ENCODE data around the gene GTF3C5. TPM values are rescaled to one million over a fixed set of nuclear protein-coding genes. Genes with fewer than 3 reads are reported as not detected.
A peak's percentile ranks its signal among the peaks of the same experiment; 100 is the strongest.

Gene GTF3C5
- total RNA-seq, 1 donor from 2014 or later: 36.5 TPM

GRCh38 chr9:133099726-133100505, 69.1 kb downstream of the GTF3C5 start:
- peaks cover 16% of the 10 kb centered on the region for H3K9me3 Mint-ChIP-seq (ENCODE audit: low read depth)
- no peaks in the 10 kb centered on the region for H3K27me3 Mint-ChIP-seq (ENCODE audit: low read depth)
- H3K27ac Mint-ChIP-seq (ENCODE audit: unreplicated experiment): no peak overlapping the region
- no peak for TF ChIP-seq CTCF (IDR thresholded peaks at IDR 0.05)
- H3K36me3 Mint-ChIP-seq (ENCODE audit: low read depth): peaks cover 50% of the 10 kb centered on the region
- H3K4me1 Mint-ChIP-seq (ENCODE audit: low read depth): no peaks in the 10 kb centered on the region
- no peak overlapping the region for H3K4me3 Mint-ChIP-seq (ENCODE audit: unreplicated experiment)
- DNase-seq (ENCODE audit: low spot score): peak; percentile 62

- Mint-ChIP-seq H3K4me1 (ENCODE audit: low read depth) (no peaks in the 10 kb centered on the region), H3K27me3 (ENCODE audit: low read depth) (no peaks in the 10 kb centered on the region), H3K4me3 (ENCODE audit: unreplicated experiment) (no peak overlapping the region)
These were observed 69.9 kb downstream of the GTF3C5 start for GRCh38 chr9:133100506-133101355.

DNA sequence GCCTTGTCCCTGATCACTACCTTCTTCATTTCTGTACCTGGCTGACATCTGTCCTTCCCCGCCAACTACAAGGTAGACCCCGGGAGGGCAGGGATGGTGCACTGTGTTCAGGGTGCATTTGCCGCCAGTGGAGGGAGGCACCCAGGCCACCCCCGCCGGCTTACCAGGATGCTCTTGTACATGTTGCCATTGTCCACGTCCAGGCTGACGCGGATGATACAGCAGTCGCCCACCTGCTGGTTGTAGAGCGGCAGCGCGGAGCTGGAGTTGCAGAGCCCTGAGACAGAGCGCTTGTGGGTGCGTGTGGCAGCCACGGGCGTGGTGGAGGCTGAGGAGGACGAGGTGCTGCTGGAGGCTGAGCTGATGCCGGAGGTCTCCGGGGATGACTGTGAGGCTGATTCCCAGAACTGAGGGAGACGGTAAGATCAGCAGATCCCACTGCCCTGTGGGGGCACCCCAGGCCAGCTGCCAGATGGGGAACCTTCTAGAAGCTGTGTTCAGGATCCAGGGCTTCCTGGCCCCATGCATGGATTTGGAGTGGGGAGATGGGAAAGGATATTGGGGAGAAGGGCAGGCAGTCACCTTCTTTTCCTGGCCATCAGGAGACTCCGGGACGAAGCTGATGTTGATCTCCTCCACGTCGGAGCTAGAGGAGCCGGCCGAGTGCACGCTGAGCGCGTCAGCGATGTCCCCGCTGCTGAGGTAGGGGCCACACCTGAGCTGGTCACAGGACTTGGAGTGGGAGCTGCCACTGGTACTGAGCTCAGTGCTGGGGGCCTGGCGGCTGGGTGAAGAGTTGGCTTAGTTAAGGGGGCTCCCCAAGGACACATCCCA, 70.8 kb downstream of the GTF3C5 start:
- no peak for TF ChIP-seq CTCF (IDR thresholded peaks at IDR 0.05)
- Mint-ChIP-seq H3K27ac (ENCODE audit: unreplicated experiment) (no peak overlapping the region), H3K36me3 (ENCODE audit: low read depth) (peaks cover 39% of the 10 kb centered on the region), H3K4me1 (ENCODE audit: low read depth) (no peaks in the 10 kb centered on the region), H3K9me3 (ENCODE audit: low read depth) (peaks cover 2% of the 10 kb centered on the region), H3K4me3 (ENCODE audit: unreplicated experiment) (no peak overlapping the region), H3K27me3 (ENCODE audit: low read depth) (no peaks in the 10 kb centered on the region)
- peak; percentile 91 for DNase-seq (ENCODE audit: low spot score)

More at GRCh38 chr9:133100506-133101355, 69.9 kb downstream of the GTF3C5 start:
- Mint-ChIP-seq H3K9me3 (ENCODE audit: low read depth) (peaks cover 10% of the 10 kb centered on the region), H3K27ac (ENCODE audit: unreplicated experiment) (no peak overlapping the region), H3K36me3 (ENCODE audit: low read depth) (peaks cover 45% of the 10 kb centered on the region)
- TF ChIP-seq CTCF (IDR thresholded peaks at IDR 0.05): no peak
- peak; percentile 75 for DNase-seq (ENCODE audit: low spot score)

GRCh38 chr9:133102190-133103021, 71.6 kb downstream of the GTF3C5 start:
- Mint-ChIP-seq H3K4me3 (ENCODE audit: unreplicated experiment) (no peak overlapping the region), H3K4me1 (ENCODE audit: low read depth) (no peaks in the 10 kb centered on the region), H3K9me3 (ENCODE audit: low read depth) (no peaks in the 10 kb centered on the region), H3K27ac (ENCODE audit: unreplicated experiment) (no peak overlapping the region), H3K36me3 (ENCODE audit: low read depth) (peaks cover 39% of the 10 kb centered on the region), H3K27me3 (ENCODE audit: low read depth) (no peaks in the 10 kb centered on the region)
- no peak for TF ChIP-seq CTCF (IDR thresholded peaks at IDR 0.05)
- DNase-seq (ENCODE audit: low spot score): peak; percentile 81
